ENCODE results near the gene HEATR3. TPM values are rescaled to one million over a fixed set of nuclear protein-coding genes. Genes with fewer than 3 reads are reported as not detected.

Gene HEATR3
- total and polyA plus RNA-seq, 2 of the 8 experiments (the other 6 are each of a cell fraction or from before 2014, with no cell fraction given), result 13.0 to 29.2 TPM

- TF ChIP-seq CTBP2 (IDR thresholded peaks at IDR 0.05; ENCODE audit: borderline replicate concordance, insufficient read depth, insufficient read length, low read length), result no peak
Observed at GRCh38 chr16:50036426-50036825, 29.3 kb upstream of the HEATR3 start (continued).
